HCT116 (cell line): Measurements from ENCODE around the gene ATF7. TPM values are rescaled to one million over a fixed set of nuclear protein-coding genes. Genes with fewer than 3 reads are reported as not detected.

ENCODE experiments used
- ATAC-seq: fragments of 200-7000 bp; cut with Tn5 transposase; 2 replicates; pipeline ENCODE4 v1.9.1; 2020; ENCODE audit warnings: mild to moderate bottlenecking, moderate library complexity
- BruUV-seq: library from RNA; stranded (reverse); fragments of 400-500 nt; replicated peaks from 2 replicates; lab custom pipeline; 2021; lab: Mats Ljungman, UMichigan
- CTCF ChIA-PET: fragments of 300-600 bp; sonication (Branson Sonifier 250); formaldehyde crosslinking; loops from one replicate; lab custom pipeline; 2021; ENCODE audit warnings: antibody characterized with exemption; lab: Charles Lee
- POLR2A ChIA-PET: fragments of 300-600, 350-600 bp; sonication (Branson Sonifier 250); formaldehyde crosslinking; loops from one replicate; lab custom pipeline; 2021; ENCODE audit warnings: antibody characterized with exemption; lab: Charles Lee
- RAD21 ChIA-PET, 2 experiments: fragments of 300-600 bp; sonication (Branson Sonifier 250); formaldehyde crosslinking; loops; one replicate each; lab custom pipeline; 2023; ENCODE audit warnings: low total read pairs in 2 of 2; ENCODE audit not compliant: uncharacterized antibody in 2 of 2, unreplicated experiment in 2 of 2, low non-redundant PET in 1 of 2; lab: Charles Lee
- DNase-seq: peaks from one replicate; pipeline ENCODE4 v3.0.0-alpha.2; 2010; ENCODE audit warnings: low read depth, low spot score
- H2AFZ ChIP-seq: fragments of 200-600 bp; shearing (Covaris generic), sonication (generic); 2 replicates; pipeline ENCODE4 v1.6.1; 2017; ENCODE audit warnings: low read depth, mixed run types, mixed read lengths, antibody characterized with exemption, low read length; ENCODE audit not compliant: poor library complexity, severe bottlenecking
- H3K27ac ChIP-seq: 2 replicates; pipeline ENCODE4 v1.5.1; 2012; ENCODE audit warnings: low read depth, low read length
- H3K27me3 ChIP-seq: fragments of 200-600 bp; sonication (generic); 2 replicates; pipeline ENCODE4 v1.6.1; 2016; ENCODE audit warnings: mixed run types, low read length, mixed read lengths; ENCODE audit not compliant: insufficient read depth
- H3K36me3 ChIP-seq, 2 experiments: fragments of 200-500 bp in 1 of 2; fragments of 200-600 bp in 1 of 2; sonication (Bioruptor generic) in 1 of 2; sonication (generic) in 1 of 2; 2 replicates each; pipeline versions ENCODE4 v1.5.1 to v1.6.1; 2014 to 2016; ENCODE audit warnings: low read length in 2 of 2, inconsistent platforms in 1 of 2, mixed read lengths in 1 of 2, mixed run types in 1 of 2; ENCODE audit not compliant: insufficient read depth in 2 of 2, control insufficient read depth in 1 of 2
- H3K4me1 ChIP-seq, 2 experiments: fragments of 200-600 bp in 1 of 2; sonication (generic) in 1 of 2; 2 replicates each; pipeline versions ENCODE4 v1.5.1 to v1.6.1; 2012 to 2017; ENCODE audit warnings: low read length in 2 of 2, inconsistent platforms in 1 of 2, mild to moderate bottlenecking in 1 of 2, mixed read lengths in 1 of 2, mixed run types in 1 of 2, moderate library complexity in 1 of 2; ENCODE audit not compliant: insufficient read depth in 2 of 2, control insufficient read depth in 1 of 2
- H3K4me2 ChIP-seq: fragments of 200-600 bp; sonication (generic); 2 replicates; pipeline ENCODE4 v1.6.1; 2017; ENCODE audit warnings: mixed run types, low read length, mixed read lengths
- H3K4me3 ChIP-seq, 2 experiments: fragments of 200-600 bp in 1 of 2; sonication (generic) in 1 of 2; replicated peaks in 1 of 2; 2 replicates each; pipeline ENCODE4 v1.5.1; 2011 to 2016; ENCODE audit warnings: low read length in 2 of 2, control low read depth in 1 of 2, low read depth in 1 of 2, mild to moderate bottlenecking in 1 of 2, mixed read lengths in 1 of 2, mixed run types in 1 of 2
- H3K79me2 ChIP-seq: fragments of 200-600 bp; sonication (generic); 2 replicates; pipeline ENCODE4 v1.6.1; 2017; ENCODE audit warnings: mild to moderate bottlenecking, mixed run types, low read length, moderate library complexity, mixed read lengths; ENCODE audit not compliant: insufficient read depth
- H3K9ac ChIP-seq: fragments of 200-600 bp; sonication (generic); 2 replicates; pipeline ENCODE4 v1.6.1; 2016; ENCODE audit warnings: low read length, mixed read lengths
- H3K9me2 ChIP-seq: fragments of 200-600 bp; sonication (generic), shearing (Covaris generic); 2 replicates; pipeline ENCODE4 v1.6.1; 2017; ENCODE audit warnings: mixed run types, mild to moderate bottlenecking, moderate library complexity; ENCODE audit not compliant: insufficient read depth
- H3K9me3 ChIP-seq, 2 experiments: fragments of 200-500 bp in 1 of 2; fragments of 200-600 bp in 1 of 2; sonication (Bioruptor generic) in 1 of 2; sonication (generic) in 1 of 2; 2 replicates each; pipeline ENCODE4 v1.6.1; 2014 to 2017; ENCODE audit warnings: low read length in 2 of 2, mixed read lengths in 2 of 2, inconsistent platforms in 1 of 2, low read depth in 1 of 2, mild to moderate bottlenecking in 1 of 2, mixed run types in 1 of 2, moderate library complexity in 1 of 2; ENCODE audit not compliant: control insufficient read depth in 1 of 2, insufficient read depth in 1 of 2
- H4K20me1 ChIP-seq: fragments of 200-600 bp; sonication (generic), shearing (Covaris generic); 2 replicates; pipeline ENCODE4 v1.6.1; 2017; ENCODE audit warnings: mixed run types, mild to moderate bottlenecking, moderate library complexity; ENCODE audit not compliant: insufficient read depth
- CEBPB ChIP-seq: IDR thresholded peaks from 2 replicates; pipeline ENCODE4 v1.6.1; 2012; ENCODE audit warnings: low read depth
- EZH2 ChIP-seq: fragments of 200-600 bp; sonication (generic); IDR thresholded peaks from 2 replicates; pipeline ENCODE4 v1.6.1; 2017; ENCODE audit warnings: antibody characterized with exemption, mixed run types
- FOSL1 ChIP-seq: IDR thresholded peaks from 2 replicates; pipeline ENCODE4 v1.6.1; 2012; ENCODE audit warnings: low read depth
- JUND ChIP-seq: IDR thresholded peaks from 2 replicates; pipeline ENCODE4 v1.6.1; 2012
- POLR2A ChIP-seq: IDR thresholded peaks from 2 replicates; pipeline ENCODE4 v1.7.0; 2011; ENCODE audit warnings: borderline replicate concordance; ENCODE audit not compliant: insufficient read depth, insufficient read length; ENCODE audit errors: extremely low read depth
- POLR2AphosphoS5 ChIP-seq: IDR thresholded peaks from 2 replicates; pipeline ENCODE4 v1.6.1; 2011; ENCODE audit warnings: mild to moderate bottlenecking, low read depth, low read length, moderate library complexity
- RAD21 ChIP-seq: IDR thresholded peaks from 2 replicates; pipeline ENCODE4 v1.6.1; 2012; ENCODE audit warnings: low read depth, mild to moderate bottlenecking
- REST ChIP-seq: IDR thresholded peaks from 2 replicates; pipeline ENCODE4 v1.6.1; 2012; ENCODE audit warnings: low read depth
- SIN3A ChIP-seq: IDR thresholded peaks from 2 replicates; pipeline ENCODE4 v1.6.1; 2012; ENCODE audit warnings: low read depth
- SRF ChIP-seq: IDR thresholded peaks from 2 replicates; pipeline ENCODE4 v1.6.1; 2012; ENCODE audit warnings: low read depth
- TCF7L2 ChIP-seq: IDR thresholded peaks from 2 replicates; pipeline ENCODE4 v1.7.0; 2011; ENCODE audit warnings: borderline replicate concordance, inconsistent platforms; ENCODE audit not compliant: insufficient read depth, insufficient read length; ENCODE audit errors: extremely low read depth
- ZNF274 ChIP-seq: fragments of 200-500 bp; sonication (Bioruptor generic); IDR thresholded peaks from 2 replicates; pipeline ENCODE4 v1.6.1; 2014; ENCODE audit warnings: mild to moderate bottlenecking, low read depth, low read length, inconsistent platforms
- intact Hi-C: fragments of 100-400 bp; cut with micrococcal nuclease; formaldehyde crosslinking; loops from 2 replicates; pipeline ENCODE4 v1.10.0; 2022
- total RNA-seq: library from RNA; stranded (reverse); gene quantifications from one replicate; pipeline ENCODE4 v1.2.1, GENCODE V29; 2021; ENCODE audit not compliant: unreplicated experiment
- TF ChIP-seq, protein P1 (sequence below): IDR thresholded peaks from 2 replicates; pipeline ENCODE4 v1.6.1; 2011; ENCODE audit warnings: mild to moderate bottlenecking, low read length, moderate library complexity; ENCODE audit not compliant: insufficient replicate concordance; ENCODE audit errors: extremely low read depth

ATF7 gene
- total RNA-seq, 1 experiment from 2014 or later, result 24.0 TPM

DNA sequence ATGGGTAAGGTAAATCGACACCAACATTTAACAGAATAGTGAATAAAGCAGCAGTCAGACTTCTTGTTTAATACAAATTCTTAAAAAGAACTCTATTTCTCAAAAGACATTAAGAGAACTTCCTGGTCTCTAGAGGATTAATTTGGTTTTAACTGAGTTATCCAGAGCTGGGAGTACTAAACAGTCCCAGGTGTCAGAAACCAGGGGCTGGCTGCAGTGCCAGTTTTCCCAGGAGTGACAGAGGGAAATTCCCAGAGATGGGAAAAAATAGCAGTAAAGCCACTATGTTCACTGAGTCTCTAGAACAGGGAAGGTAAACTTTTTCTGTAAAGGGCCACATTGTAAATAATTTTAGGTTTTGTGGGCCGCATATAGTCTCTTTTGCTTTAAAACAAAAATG, 40.9 kb upstream of the ATF7 start (continued):
- TF ChIP-seq, protein P1, sequence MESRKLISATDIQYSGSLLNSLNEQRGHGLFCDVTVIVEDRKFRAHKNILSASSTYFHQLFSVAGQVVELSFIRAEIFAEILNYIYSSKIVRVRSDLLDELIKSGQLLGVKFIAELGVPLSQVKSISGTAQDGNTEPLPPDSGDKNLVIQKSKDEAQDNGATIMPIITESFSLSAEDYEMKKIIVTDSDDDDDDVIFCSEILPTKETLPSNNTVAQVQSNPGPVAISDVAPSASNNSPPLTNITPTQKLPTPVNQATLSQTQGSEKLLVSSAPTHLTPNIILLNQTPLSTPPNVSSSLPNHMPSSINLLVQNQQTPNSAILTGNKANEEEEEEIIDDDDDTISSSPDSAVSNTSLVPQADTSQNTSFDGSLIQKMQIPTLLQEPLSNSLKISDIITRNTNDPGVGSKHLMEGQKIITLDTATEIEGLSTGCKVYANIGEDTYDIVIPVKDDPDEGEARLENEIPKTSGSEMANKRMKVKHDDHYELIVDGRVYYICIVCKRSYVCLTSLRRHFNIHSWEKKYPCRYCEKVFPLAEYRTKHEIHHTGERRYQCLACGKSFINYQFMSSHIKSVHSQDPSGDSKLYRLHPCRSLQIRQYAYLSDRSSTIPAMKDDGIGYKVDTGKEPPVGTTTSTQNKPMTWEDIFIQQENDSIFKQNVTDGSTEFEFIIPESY, result no peak

DNA sequence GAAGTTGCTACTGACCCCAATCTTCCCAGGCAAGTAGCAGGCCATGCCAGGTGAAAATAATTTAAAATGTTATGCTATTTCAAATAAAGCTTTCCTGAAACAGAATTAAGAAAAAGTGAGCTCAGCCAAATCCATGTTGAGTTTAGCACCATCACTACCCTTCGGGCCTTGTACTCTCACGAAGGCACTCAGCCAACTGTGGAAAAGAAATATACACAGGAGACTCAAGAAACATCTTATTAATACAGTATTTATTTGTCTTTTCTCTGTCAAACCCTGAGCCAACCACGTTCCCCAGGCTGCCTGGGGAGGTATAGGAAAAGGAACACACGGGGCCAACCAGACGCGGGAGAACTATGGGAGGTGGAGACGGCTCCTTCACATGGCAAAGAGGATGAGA, 38.8 kb upstream of the ATF7 start:
- Histone ChIP-seq H3K36me3 (peaks cover 12 to 41% of the 10 kb centered on the region in 2 experiments; a peak in 3 of 4 replicates), H2AFZ (no peak overlapping the region), H3K79me2 (peaks cover 3% of the 10 kb centered on the region; the same call in 1 of the 2 replicates), H3K9ac (no peak overlapping the region), H3K4me3 (no peak overlapping the region), H3K9me3 (no peaks in the 10 kb centered on the region), H3K27me3 (no peaks in the 10 kb centered on the region), H3K27ac (no peak overlapping the region), H3K4me2 (no peak overlapping the region), H3K4me1 (peaks cover 9 to 32% of the 10 kb centered on the region in 2 experiments), H4K20me1 (peaks cover 5% of the 10 kb centered on the region; the same call in 1 of the 2 replicates), H3K9me2 (no peaks in the 10 kb centered on the region)
- CTCF ChIA-PET, result interaction anchor here (1.5 kb wide), 1 partner anchor 11 kb away, joined by 4 read pairs; the partner anchor contains the start of gene ATP5MC2
- intact Hi-C loops, result no loop called here
- TF ChIP-seq POLR2A (no peak), FOSL1 (no peak), REST (no peak), SRF (no peak), JUND (no peak), SIN3A (no peak), RAD21 (no peak), CEBPB (no peak), POLR2AphosphoS5 (no peak), ZNF274 (no peak), EZH2 (no peak), TCF7L2 (no peak)
- no peak for ATAC-seq
- no TSS peak for BruUV-seq
- POLR2A ChIA-PET, result no interaction called here
- DNase-seq, result no peak
- RAD21 ChIA-PET, result no interaction called here
